Activated CD4-positive, alpha-beta T cell treated with anti-CD3 and anti-CD28 coated beads for 48 hours (primary cell): ENCODE measurements around the gene SEPTIN5.

Source experiments
- DNase-seq: peaks from one replicate; pipeline ENCODE4 v3.0.0-alpha.2; 2020

The SEPTIN5 gene

GRCh38 chr22:19763458-19764298, 49.4 kb downstream of the SEPTIN5 start:
- no peak for DNase-seq

- no peak for DNase-seq
Measured at GRCh38 chr22:19764299-19764593, 49.9 kb downstream of the SEPTIN5 start.

- no peak for DNase-seq
Measured at GRCh38 chr22:19764636-19765476, 50.6 kb downstream of the SEPTIN5 start.

GRCh38 chr22:19765477-19766239, 51.4 kb downstream of the SEPTIN5 start:
- DNase-seq = no peak

- DNase-seq = no peak
Measured at GRCh38 chr22:19766240-19766510, 51.9 kb downstream of the SEPTIN5 start.

GRCh38 chr22:19766511-19767426, 52.5 kb downstream of the SEPTIN5 start:
- peak; percentile 71 for DNase-seq

GRCh38 chr22:19767427-19768341, 53.4 kb downstream of the SEPTIN5 start:
- DNase-seq = no peak

GRCh38 chr22:19769393-19769715, 55.1 kb downstream of the SEPTIN5 start:
- DNase-seq = no peak

- no peak for DNase-seq
Measured at GRCh38 chr22:19770349-19771220, 56.3 kb downstream of the SEPTIN5 start.

- DNase-seq = no peak
Measured at GRCh38 chr22:19772422-19772672, 58.0 kb downstream of the SEPTIN5 start.
